Activated CD8-positive, alpha-beta memory T cell treated with anti-CD3 and anti-CD28 coated beads, Interleukin-2, amount 50 U/mL, for 48 hours (primary cell): ENCODE data around the gene MKNK1.
A peak's percentile ranks its signal among the peaks of the same experiment; 100 is the strongest.

Source experiments
- DNase-seq: peaks from one replicate; pipeline ENCODE4 v3.0.0-alpha.2; 2020

Gene MKNK1

DNA sequence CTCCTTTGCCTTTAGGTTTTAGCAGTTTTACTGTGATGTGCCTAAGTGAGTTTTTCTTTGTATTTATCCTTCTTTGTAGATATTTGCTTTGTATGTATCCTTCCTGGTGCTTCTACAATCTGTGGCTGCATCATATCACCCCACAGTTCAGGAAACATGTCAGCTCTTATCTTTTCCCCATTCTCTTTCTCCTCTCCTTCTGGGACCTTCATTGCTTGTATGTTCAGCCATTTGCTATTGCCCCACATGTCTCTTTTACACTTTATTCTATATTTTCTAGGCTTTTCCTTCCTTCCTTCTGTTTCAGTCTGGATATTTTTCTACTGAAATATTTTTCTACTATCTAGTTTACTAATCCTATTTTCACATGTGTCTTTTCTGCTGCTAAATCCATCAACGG, 67.5 kb downstream of the MKNK1 start:
- no peak for DNase-seq

DNA sequence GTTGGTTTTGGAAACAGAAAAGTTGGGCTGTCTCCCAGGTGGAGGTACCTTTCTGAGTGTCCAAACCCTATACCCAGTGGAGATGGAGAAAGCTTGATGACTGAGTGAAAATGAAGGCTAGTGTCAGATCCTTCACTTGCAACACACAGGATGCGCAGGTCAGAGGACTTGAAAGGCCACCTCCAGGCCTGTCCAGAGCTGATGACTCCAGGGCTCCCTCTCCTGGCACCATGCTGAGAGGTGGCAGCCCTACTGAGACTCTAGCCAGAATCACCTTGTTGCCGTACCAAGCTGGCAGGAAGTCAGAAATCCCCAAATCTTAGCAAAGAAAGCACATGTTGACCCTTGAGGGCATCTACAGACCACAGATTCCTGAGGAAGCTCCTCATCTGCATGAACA, 69.0 kb downstream of the MKNK1 start:
- DNase-seq = no peak

DNA sequence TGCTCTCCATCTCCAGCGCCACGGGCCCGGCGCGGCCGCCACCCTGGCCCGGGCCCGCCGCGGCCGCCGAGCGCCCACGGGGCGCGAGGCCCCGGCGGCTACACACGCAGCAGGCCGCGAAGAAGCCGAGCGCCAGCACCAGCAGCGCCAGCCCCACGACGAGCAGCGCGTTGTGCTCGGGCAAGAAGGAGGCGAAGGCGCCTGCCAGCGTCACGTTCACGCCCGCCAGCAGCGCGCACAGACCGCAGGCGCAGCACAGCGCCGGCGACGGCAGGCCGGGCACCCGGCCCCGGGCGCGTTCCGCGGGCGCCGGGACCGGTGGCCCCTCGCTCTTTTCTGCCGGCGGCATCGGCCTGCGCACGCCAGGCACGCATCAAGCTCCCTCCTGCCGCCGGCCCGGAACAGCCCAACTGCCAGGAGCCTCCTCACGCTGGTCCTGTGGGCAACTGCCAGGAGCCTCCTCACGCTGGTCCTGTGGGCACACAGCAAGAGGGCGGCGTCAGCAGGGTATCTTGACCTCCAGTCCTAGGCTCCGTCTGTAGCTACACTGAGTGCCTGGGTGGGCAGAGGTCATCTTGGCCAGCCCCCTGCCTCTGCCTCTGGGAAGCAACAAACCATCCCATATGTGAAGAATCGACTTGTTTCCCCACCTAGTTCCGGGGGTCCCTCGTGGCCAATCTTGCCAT, 70.7 kb downstream of the MKNK1 start:
- DNase-seq = peak; percentile 71

DNA sequence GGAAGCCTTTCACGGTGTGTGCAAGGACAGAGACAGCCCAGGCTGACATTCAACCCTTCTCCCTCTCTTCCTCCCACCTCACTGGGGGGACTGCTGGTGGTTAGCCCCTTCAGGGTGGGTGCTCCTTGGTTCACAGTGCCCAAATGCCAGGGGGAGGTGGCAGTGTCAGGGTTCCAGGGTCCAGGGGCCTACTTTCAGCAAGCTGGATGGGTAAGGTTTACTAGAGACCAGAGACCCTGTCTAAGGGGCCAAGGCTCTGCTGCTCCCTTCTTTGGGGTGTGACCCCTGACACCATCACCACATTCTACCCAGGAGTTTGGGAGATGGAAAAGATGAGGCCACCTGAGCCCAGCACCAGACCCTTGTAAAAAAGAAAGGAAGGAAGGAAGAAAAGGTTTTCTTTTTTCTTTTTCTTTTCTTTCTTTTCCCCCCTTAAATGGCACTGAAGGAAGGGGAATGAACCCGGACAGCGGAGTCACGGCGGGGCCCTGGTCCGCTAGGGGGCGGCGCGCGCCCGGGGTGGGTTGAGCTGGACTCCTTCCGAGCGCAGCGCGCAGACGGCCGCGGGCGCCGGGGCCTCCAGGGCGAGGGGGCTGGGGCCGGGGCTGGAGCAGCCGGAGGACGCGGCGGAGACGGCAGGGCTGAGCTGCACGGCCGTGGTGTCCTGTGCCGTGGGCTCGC, 71.4 kb downstream of the MKNK1 start:
- DNase-seq = peak; percentile 88

GRCh38 chr1:46532095-46532494, 72.0 kb downstream of the MKNK1 start:
- DNase-seq = no peak

GRCh38 chr1:46530791-46531409, 73.2 kb downstream of the MKNK1 start:
- no peak for DNase-seq

DNA sequence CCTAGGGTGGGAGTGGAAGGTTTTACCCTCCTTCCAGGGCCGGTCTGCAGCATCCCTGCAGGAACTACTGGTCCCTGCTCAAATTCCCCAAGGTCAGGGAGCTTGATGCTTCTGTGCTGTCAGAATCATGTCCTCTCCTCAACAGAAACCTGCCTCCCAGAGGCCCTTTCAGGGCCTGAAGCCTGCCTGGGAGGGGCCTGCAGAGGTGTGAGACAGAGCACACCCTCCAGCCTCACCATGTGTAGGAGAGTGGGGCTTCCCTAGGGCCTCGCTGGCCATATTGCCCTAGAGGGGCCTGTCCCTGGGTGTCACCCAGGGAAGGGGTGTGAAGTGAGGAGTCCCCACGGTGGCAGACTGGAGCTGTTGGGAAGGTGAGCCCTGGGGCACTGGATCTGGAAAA, 73.8 kb downstream of the MKNK1 start:
- no peak for DNase-seq

DNA sequence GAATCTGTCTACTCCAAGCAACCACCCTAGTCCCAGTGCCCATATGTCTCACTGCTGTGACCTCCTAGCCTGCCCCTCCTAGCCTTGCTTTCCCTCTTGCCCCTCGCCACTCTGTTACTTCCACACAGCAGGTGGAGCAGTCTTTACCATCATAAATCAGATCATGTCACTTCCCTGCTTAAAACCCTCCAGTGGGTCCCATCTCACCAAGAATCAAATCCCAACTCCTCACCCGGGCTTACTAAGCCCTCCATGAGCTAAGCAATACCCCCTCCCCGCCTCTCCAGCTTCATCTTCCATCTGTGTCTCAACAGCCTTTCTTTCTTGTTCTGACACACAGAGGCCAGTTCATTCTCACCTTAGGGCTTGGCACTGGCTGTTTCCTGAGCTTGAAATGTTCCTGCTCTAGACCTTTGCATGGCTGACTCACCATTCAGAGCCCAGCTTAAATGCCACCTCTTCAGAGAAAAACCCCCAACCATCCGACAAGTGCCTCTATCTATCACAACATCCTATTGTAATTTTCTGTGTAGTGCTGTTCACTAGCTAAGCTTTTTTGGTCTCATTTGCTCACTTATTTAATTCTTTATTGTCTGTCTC, 74.9 kb downstream of the MKNK1 start:
- DNase-seq = no peak

DNA sequence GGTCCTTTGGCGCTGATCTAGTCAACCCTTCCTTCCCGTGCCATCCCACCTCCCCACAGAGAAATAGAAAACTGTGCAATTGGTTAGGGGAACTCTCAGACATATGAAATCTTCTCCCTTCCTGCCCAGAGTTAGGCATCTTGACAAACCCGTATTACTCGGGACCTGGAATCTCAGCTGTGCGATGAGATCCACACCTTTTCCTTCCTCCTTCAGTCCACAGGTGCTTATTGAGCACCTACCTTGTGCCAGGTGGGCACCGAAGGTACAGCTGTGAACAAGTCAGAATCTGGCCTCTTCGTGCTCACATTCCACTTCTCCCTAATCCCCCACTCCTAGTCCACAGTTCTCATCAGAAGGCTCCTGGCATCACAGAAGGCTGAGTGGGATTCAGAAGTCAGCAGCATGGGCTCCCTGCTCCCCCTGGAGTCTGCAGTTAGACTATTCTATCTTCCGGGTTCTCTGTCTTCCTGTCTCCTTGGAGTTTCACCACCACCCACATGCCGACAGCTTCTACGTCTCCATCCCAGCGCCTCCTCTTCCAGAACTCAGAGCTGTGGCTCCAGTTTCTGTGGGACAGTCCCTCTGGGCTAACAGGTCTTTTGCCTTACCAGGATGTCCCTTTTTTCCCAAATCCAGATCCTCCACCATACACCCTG, 75.6 kb downstream of the MKNK1 start:
- no peak for DNase-seq

- DNase-seq = peak; percentile 88
These were observed 76.4 kb downstream of the MKNK1 start for GRCh38 chr1:46527474-46528296.

- DNase-seq = no peak
These were observed 77.3 kb downstream of the MKNK1 start for GRCh38 chr1:46526691-46527291.

DNA sequence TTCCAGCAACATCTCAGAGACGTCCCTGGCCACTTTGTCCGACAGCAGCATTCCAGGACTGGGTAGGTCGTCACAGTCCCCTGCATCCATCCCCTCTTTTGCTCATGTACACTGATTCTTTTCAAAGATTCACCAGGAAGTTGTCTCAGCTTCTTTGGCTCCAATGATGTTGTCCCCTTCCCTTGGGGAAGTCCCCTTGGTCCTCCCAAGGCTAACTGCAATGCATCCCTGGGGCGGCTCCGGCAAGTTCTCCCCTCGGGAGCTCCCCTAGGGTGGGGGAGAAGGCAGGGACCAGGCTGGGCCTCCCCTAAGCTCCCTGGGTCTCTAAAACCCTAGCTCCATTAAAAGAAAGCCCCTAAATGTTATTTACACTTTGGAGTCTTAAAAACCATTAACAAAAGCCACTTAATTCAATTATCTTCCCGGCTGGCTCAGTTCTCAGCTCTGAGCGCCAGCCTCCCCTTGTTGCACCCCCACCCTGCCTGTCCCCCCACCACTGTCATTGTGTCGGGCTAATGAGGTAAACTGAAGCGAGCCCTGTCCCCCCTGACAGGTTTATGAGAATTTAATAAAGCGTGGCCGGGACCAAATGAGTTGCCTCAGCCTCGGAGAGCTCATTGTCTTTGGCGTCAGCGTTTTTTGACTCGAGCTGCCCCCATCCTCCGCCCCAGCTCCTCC, 77.9 kb downstream of the MKNK1 start:
- DNase-seq = no peak

DNA sequence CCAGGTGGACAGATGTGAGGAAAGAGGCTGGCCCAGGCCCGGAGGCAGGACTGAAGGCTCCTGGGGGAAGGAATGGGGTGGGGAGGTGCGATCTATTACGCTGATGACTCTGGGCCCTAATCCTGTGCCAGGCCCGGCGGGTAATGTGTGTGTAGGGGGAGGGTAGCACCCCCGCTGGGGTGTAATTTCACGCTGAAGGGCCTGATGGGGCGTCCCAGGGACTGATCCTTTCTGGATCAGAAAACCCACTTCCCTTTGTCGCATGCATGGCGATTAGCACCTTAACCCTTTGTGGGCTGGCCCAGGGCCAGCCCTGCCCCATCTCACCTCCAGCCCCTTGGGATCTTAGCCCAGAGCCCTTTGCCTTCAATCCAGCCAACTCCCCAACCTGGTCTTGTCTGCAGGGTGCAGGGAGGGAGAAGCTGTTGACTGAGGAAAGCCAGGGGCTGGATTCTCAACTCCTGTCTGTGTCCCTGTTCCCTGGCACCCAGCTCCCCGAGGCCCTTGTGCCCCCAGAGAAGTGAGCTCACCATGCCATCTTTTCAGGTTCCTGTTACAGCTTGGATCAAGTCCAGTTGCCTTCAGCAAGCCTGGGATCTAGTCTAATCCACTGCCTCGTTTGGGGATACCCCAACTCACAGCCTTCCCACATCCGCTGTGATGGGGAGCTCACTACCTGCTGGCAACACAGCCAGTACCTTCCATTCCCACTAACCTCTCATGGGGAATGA, 78.7 kb downstream of the MKNK1 start:
- no peak for DNase-seq

DNA sequence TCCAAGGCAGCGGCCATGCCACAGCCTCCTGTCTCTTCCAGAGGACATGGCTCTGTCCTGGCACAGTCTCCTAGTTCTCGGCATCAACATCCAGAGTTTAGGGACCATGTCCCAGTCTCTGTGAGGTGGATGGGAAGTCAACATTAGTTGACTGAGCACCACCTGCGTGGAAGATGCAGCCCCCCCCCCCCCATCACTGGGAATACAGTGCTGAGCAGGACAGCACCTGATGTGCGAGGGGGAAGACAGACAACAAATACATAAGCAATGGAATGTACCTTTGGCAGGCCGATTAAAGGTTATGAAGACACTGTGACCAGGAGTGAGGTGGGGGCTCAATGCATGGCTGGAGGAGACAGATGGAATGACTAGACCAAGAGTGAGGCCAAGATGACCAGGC, 79.2 kb downstream of the MKNK1 start:
- no peak for DNase-seq

- no peak for DNase-seq
These were observed 80.3 kb downstream of the MKNK1 start for GRCh38 chr1:46523496-46524353.

- DNase-seq = no peak
These were observed 81.1 kb downstream of the MKNK1 start for GRCh38 chr1:46522969-46523320.

DNA sequence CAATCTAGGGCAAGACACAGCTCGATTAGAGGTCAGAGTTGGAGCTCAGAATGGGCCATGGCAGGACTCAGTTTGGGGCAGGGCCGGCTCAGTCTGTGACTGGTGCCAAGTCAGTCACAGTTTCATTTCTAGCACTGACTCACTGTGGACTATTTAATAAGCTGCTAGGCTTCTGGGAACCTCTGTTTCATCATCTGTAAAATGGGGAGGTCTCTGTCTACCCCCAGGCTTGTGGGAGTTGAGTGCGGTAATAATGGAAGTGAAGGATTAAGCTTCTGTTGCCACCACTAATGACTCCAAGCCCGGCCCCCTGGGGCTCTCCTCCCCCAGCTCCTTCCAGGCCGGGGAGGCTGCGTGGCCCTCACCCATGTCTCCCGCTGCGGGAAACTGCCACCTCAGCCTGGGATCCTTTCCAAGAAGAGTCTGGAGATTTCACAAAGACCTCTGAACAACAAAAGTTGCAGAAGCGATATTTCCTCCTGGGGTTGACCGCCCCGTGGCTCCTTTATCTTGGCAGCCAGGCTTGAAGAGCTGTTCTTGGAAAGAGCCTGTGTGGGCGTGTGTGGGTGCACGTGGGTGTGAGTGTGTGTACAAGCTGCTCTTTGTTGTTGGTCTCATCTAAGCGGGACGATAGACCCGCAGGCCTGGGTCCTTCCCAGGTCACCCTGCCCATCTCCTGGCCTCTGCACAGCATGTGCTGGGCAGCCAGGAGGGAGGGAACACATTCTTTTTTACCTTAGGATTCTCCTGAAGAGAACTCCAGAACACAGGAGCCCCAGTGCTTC, 81.7 kb downstream of the MKNK1 start:
- peak; percentile 68 for DNase-seq

DNA sequence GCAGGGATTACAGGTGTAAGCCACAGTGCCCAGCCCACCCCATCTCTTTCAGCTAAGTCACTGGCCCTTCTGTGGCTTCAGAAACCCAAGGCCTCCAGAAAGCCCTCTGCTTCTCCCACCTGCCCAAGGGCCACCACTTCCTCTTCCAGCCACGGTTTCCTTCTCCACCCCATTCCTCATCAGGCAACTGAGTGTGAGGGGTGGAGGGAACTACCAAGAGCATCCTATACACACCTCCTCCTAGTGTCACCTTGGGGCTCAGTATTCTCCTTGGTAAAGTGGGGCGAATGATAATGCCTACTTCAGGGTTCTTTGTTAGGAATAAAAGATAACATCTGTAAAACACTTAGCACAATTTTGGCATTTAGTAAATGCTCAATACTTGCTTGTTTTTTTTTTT, 82.7 kb downstream of the MKNK1 start:
- no peak for DNase-seq
